Common myeloid progenitor, CD34-positive (primary cell): Measurements from ENCODE around the gene KRTAP15-1.

ENCODE experiments used
- CTCF ChIA-PET: fragments of 350-600 bp; sonication (Branson Sonifier 250); formaldehyde crosslinking; loops from one replicate; lab custom pipeline; 2021; ENCODE audit warnings: antibody characterized with exemption; lab: Charles Lee
- POLR2A ChIA-PET: fragments of 350-600 bp; sonication (Branson Sonifier 250); formaldehyde crosslinking; loops from one replicate; lab custom pipeline; 2021; ENCODE audit warnings: antibody characterized with exemption; lab: Charles Lee
- DNase-seq, 3 donors: peaks; one replicate each; pipeline versions ENCODE4 v3.0.0 to v3.0.0-alpha.2; 2013
- H3K27ac ChIP-seq, 2 experiments: 1 replicate in 1 of 2; 2 replicates in 1 of 2; pipeline ENCODE4 v1.7.0; 2013; ENCODE audit warnings: inconsistent platforms in 2 of 2, low read length in 2 of 2, mild to moderate bottlenecking in 2 of 2, low read depth in 1 of 2, moderate library complexity in 1 of 2; ENCODE audit not compliant: severe bottlenecking in 2 of 2, insufficient read depth in 1 of 2, poor library complexity in 1 of 2
- H3K27me3 ChIP-seq, 5 experiments: replicated peaks in 2 of 5; 1 replicate in 3 of 5; 2 replicates in 2 of 5; pipeline versions ENCODE4 v1.6.1 to v1.7.0; 2013; ENCODE audit warnings: low read length in 4 of 5, mild to moderate bottlenecking in 2 of 5, moderate library complexity in 2 of 5, inconsistent platforms in 1 of 5; ENCODE audit not compliant: insufficient read depth in 5 of 5, control insufficient read depth in 4 of 5
- H3K36me3 ChIP-seq, 4 experiments: 1 replicate in 2 of 4; 2 replicates in 2 of 4; pipeline versions ENCODE4 v1.6.1 to v1.7.0; 2013; ENCODE audit warnings: low read length in 3 of 4, control low read depth in 1 of 4, mild to moderate bottlenecking in 1 of 4; ENCODE audit not compliant: control insufficient read depth in 4 of 4, insufficient read depth in 4 of 4
- H3K4me1 ChIP-seq, 4 experiments: 1 replicate in 3 of 4; 2 replicates in 1 of 4; pipeline versions ENCODE4 v1.6.1 to v1.7.1; 2013; ENCODE audit warnings: low read length in 3 of 4, mild to moderate bottlenecking in 3 of 4, control low read depth in 1 of 4, inconsistent platforms in 1 of 4, moderate library complexity in 1 of 4; ENCODE audit not compliant: control insufficient read depth in 4 of 4, insufficient read depth in 4 of 4; ENCODE audit errors: control extremely low read depth in 1 of 4
- H3K4me3 ChIP-seq, 7 experiments: 1 replicate in 4 of 7; 2 replicates in 3 of 7; pipeline versions ENCODE4 v1.5.1 to v1.7.0; 2013; ENCODE audit warnings: mild to moderate bottlenecking in 7 of 7, low read length in 6 of 7, moderate library complexity in 6 of 7, inconsistent platforms in 2 of 7, low read depth in 2 of 7, control low read depth in 1 of 7; ENCODE audit not compliant: insufficient read depth in 4 of 7, control insufficient read depth in 1 of 7; ENCODE audit errors: extremely low read depth in 1 of 7
- H3K9me3 ChIP-seq, 5 experiments: 1 replicate in 4 of 5; 2 replicates in 1 of 5; pipeline versions ENCODE4 v1.6.1 to v1.7.1; 2013; ENCODE audit warnings: low read length in 4 of 5, mild to moderate bottlenecking in 2 of 5, inconsistent platforms in 1 of 5, low read depth in 1 of 5, moderate library complexity in 1 of 5; ENCODE audit not compliant: control insufficient read depth in 4 of 5, insufficient read depth in 2 of 5; ENCODE audit errors: control extremely low read depth in 1 of 5
- WGBS: methylation state at CpG from one replicate; pipeline ENCODE4 v1.1.5; 2013; ENCODE audit not compliant: insufficient coverage; 5-methylcytosine and 5-hydroxymethylcytosine counted together

KRTAP15-1 gene

DNA sequence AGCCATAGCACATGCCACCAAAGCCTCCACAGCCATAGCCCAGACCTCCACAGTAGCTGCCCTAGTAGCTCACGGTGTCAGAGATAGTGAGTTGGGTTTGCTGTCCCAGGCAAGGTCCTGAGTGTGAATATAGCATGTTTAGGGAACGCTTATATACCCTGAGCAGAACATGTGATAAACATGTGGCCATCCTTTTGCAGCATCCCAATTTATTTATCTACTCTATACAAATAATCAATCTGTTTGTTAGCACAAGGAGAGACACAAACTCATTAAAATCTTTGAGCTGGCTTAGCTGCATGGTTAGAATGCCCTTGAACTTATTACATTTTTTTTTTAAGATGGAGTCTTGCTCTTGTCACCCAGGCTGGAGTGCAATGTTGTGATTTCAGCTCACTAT lies 47.3 kb downstream of the KRTAP15-1 start, which contains the start of gene KRTAP19-2:
Gene KRTAP19-2 (minus strand): TSS at position 101 of the 400 bp plus-strand sequence. CDS start 88 bp downstream, at position 13.
- WGBS, result no CpG with 5 or more reads among the region's 2 CpGs
- Histone ChIP-seq H3K9me3 (peaks cover 0 to 3% (median 0%) of the 10 kb centered on the region in 5 experiments), H3K36me3 (no peaks in the 10 kb centered on the region), H3K27me3 (no peaks in the 10 kb centered on the region), H3K27ac (no peak within 1 kb of the TSS), H3K4me1 (no peaks in the 10 kb centered on the region), H3K4me3 (no peak within 1 kb of the TSS)
- DNase-seq, result no peak
- ChIA-PET CTCF (no interaction called here), POLR2A (no interaction called here)
